Endodermal cell (in vitro differentiated cells): ENCODE data around the gene PCGF3. TPM values are rescaled to one million over a fixed set of nuclear protein-coding genes. Genes with fewer than 3 reads are reported as not detected.
"Not testable (repeated sequence)": the region's sequence is repeated elsewhere in the genome, so short reads cannot be mapped to it uniquely, and the experiment has no call there.

ENCODE experiments used
- DNase-seq: peaks from one replicate; pipeline ENCODE4 v3.0.0-alpha.2; 2017
- H3K27ac ChIP-seq: 2 replicates; pipeline ENCODE4 v1.5.1; 2013; ENCODE audit warnings: mild to moderate bottlenecking, low read depth, low read length, moderate library complexity
- H3K27me3 ChIP-seq: 2 replicates; pipeline ENCODE4 v1.6.1; 2013; ENCODE audit warnings: mild to moderate bottlenecking, low read length, moderate library complexity; ENCODE audit not compliant: insufficient read depth, control insufficient read depth, poor library complexity, severe bottlenecking
- H3K36me3 ChIP-seq: 2 replicates; pipeline ENCODE4 v1.7.0; 2013; ENCODE audit warnings: mild to moderate bottlenecking, low read length, moderate library complexity; ENCODE audit not compliant: control insufficient read depth, insufficient read depth
- H3K4me1 ChIP-seq: one replicate; pipeline ENCODE4 v1.7.0; 2013; ENCODE audit warnings: low read length; ENCODE audit not compliant: control insufficient read depth, insufficient read depth
- H3K4me3 ChIP-seq: 2 replicates; pipeline ENCODE4 v1.5.1; 2013; ENCODE audit warnings: mild to moderate bottlenecking, low read length, moderate library complexity
- H3K9ac ChIP-seq: 2 replicates; pipeline ENCODE4 v1.6.1; 2013; ENCODE audit warnings: mild to moderate bottlenecking, low read length, moderate library complexity; ENCODE audit not compliant: poor library complexity, severe bottlenecking; ENCODE audit errors: extremely low read depth
- H3K9me3 ChIP-seq: 2 replicates; pipeline ENCODE4 v1.6.1; 2013; ENCODE audit warnings: mild to moderate bottlenecking, low read length, moderate library complexity; ENCODE audit not compliant: control insufficient read depth
- H3K27ac Mint-ChIP-seq: 2 replicates; pipeline ENCODE4 v1.8.0; 2020; ENCODE audit warnings: mixed read lengths
- H3K27me3 Mint-ChIP-seq: 2 replicates; pipeline ENCODE4 v1.8.0; 2021; ENCODE audit warnings: mild to moderate bottlenecking, mixed read lengths; ENCODE audit not compliant: insufficient read depth
- H3K36me3 Mint-ChIP-seq: 2 replicates; pipeline ENCODE4 v1.8.0; 2020; ENCODE audit warnings: low read depth, mixed read lengths
- H3K4me1 Mint-ChIP-seq: 2 replicates; pipeline ENCODE4 v1.8.0; 2020; ENCODE audit warnings: mixed read lengths
- H3K4me3 Mint-ChIP-seq: 2 replicates; pipeline ENCODE4 v1.8.0; 2020; ENCODE audit warnings: mild to moderate bottlenecking, moderate library complexity, mixed read lengths
- H3K9me3 Mint-ChIP-seq: 2 replicates; pipeline ENCODE4 v1.8.0; 2020; ENCODE audit warnings: mild to moderate bottlenecking, mixed read lengths
- CTCF ChIP-seq: fragments of 200-600 bp; sonication (generic); conservative IDR thresholded peaks from 2 replicates; pipeline ENCODE4 v1.5.0; 2021; ENCODE audit warnings: antibody characterized with exemption, mild to moderate bottlenecking
- whole genome bisulfite sequencing, 2 experiments: methylation state at CpG; one replicate each; pipeline versions ENCODE4 v1.1.5 to v1.1.7; 2013; ENCODE audit warnings: missing lambda C conversion rate in 2 of 2, mixed read lengths in 1 of 2; ENCODE audit not compliant: insufficient coverage in 1 of 2, insufficient read length in 1 of 2; 5-methylcytosine and 5-hydroxymethylcytosine counted together
- total RNA-seq, 2 donors: library from RNA; stranded (reverse); fragmentation: NEBNext Ultra II Directional in 1 of 2; extraction: Animal tissue kit (Norgen Biotek cat#: 25700) in 1 of 2; gene quantifications; 2 replicates in 1 of 2; 3 replicates in 1 of 2; pipeline ENCODE4 v1.2.1, GENCODE V29; 2021

The PCGF3 gene
- total RNA-seq, 2 donors from 2014 or later: 53.1 to 64.0 TPM

- Mint-ChIP-seq H3K9me3 (peaks cover 6% of the 10 kb centered on the region), H3K36me3 (peaks cover 8% of the 10 kb centered on the region), H3K27ac (no peak overlapping the region), H3K4me1 (no peaks in the 10 kb centered on the region), H3K4me3 (no peak overlapping the region), H3K27me3 (peaks cover 24% of the 10 kb centered on the region)
- no peak for TF ChIP-seq CTCF
- H3K4me3 ChIP-seq: no peak overlapping the region
- no peaks in the 10 kb centered on the region for H3K9me3 ChIP-seq
- no peak overlapping the region for H3K27ac ChIP-seq
- H3K4me1 ChIP-seq: no peaks in the 10 kb centered on the region
- DNase-seq: no peak
- 92 to 97% methylated on average over 22 to 46 of the region's 46 CpGs for WGBS, 2 experiments
- H3K36me3 ChIP-seq: peaks cover 14% of the 10 kb centered on the region
- peaks cover 6% of the 10 kb centered on the region for H3K27me3 ChIP-seq
- H3K9ac ChIP-seq: no peak overlapping the region
These were observed 1.3 kb upstream of the PCGF3 start for GRCh38 chr4:704198-704891.

- no peak overlapping the region for H3K27ac ChIP-seq
- peak overlapping the region; percentile 76 for H3K4me3 ChIP-seq
- Mint-ChIP-seq H3K27me3 (peaks cover 24% of the 10 kb centered on the region), H3K4me3 (peak overlapping the region; percentile 53), H3K27ac (no peak overlapping the region), H3K4me1 (no peaks in the 10 kb centered on the region), H3K9me3 (peaks cover 10% of the 10 kb centered on the region), H3K36me3 (peaks cover 14% of the 10 kb centered on the region)
- no peaks in the 10 kb centered on the region for H3K9me3 ChIP-seq
- peaks cover 6% of the 10 kb centered on the region for H3K27me3 ChIP-seq
- no peaks in the 10 kb centered on the region for H3K4me1 ChIP-seq
- peaks cover 20% of the 10 kb centered on the region for H3K36me3 ChIP-seq
- 98 to 100% methylated on average over 1 of the region's 1 CpG for WGBS, 2 experiments
- no peak for DNase-seq
- H3K9ac ChIP-seq: no peak overlapping the region
- no peak for TF ChIP-seq CTCF
These were observed 708 bp upstream of the PCGF3 start for GRCh38 chr4:704971-705277.

GRCh38 chr4:706083-706633, 526 bp downstream of the PCGF3 start:
- not testable (repeated sequence) for DNase-seq, H3K9me3 ChIP-seq
- peak overlapping the region; percentile 97 for H3K27ac ChIP-seq

More at GRCh38 chr4:706083-706633, 526 bp downstream of the PCGF3 start:
- Histone ChIP-seq H3K9ac (peak overlapping the region; percentile 96), H3K36me3 (peaks cover 29% of the 10 kb centered on the region), H3K4me3 (peak overlapping the region; percentile 89)
- Mint-ChIP-seq H3K36me3 (peaks cover 26% of the 10 kb centered on the region), H3K4me3 (peak overlapping the region; percentile 53), H3K27me3 (peaks cover 16% of the 10 kb centered on the region)
- not testable (repeated sequence) for H3K4me1 Mint-ChIP-seq, H3K9me3 Mint-ChIP-seq, H3K27ac Mint-ChIP-seq, H3K4me1 ChIP-seq, H3K27me3 ChIP-seq
- 1 to 6% methylated on average over 14 to 21 of the region's 21 CpGs for WGBS, 2 experiments
